CD14-positive monocyte (primary cell): ENCODE data around the gene TRDN. TPM values are rescaled to one million over a fixed set of nuclear protein-coding genes. Genes with fewer than 3 reads are reported as not detected.

Experiments used
- DNase-seq, 3 donors: peaks; one replicate each; pipeline ENCODE4 v3.0.0-alpha.2; 2011 to 2022
- H2AFZ ChIP-seq: 2 replicates; pipeline ENCODE4 v1.6.0; 2012; ENCODE audit warnings: mild to moderate bottlenecking, low read depth, low read length, inconsistent platforms; ENCODE audit not compliant: insufficient read depth, poor library complexity, severe bottlenecking
- H3K27ac ChIP-seq, 2 donors: 1 replicate in 1 of 2; 2 replicates in 1 of 2; pipeline ENCODE4 v1.5.1; 2012 to 2013; ENCODE audit warnings: low read length in 2 of 2, control low read depth in 1 of 2, inconsistent platforms in 1 of 2, low read depth in 1 of 2, mild to moderate bottlenecking in 1 of 2
- H3K27me3 ChIP-seq, 2 donors: one replicate each; pipeline versions ENCODE4 v1.6.0 to v1.6.1; 2011 to 2013; ENCODE audit warnings: low read length in 2 of 2; ENCODE audit not compliant: control insufficient read depth in 2 of 2, insufficient read depth in 2 of 2
- H3K36me3 ChIP-seq, 2 donors: replicated peaks in 1 of 2; 1 replicate in 1 of 2; 2 replicates in 1 of 2; pipeline versions ENCODE4 v1.5.1 to v1.6.1; 2012 to 2013; ENCODE audit warnings: low read length in 2 of 2, control low read depth in 1 of 2, inconsistent platforms in 1 of 2, mild to moderate bottlenecking in 1 of 2; ENCODE audit not compliant: insufficient read depth in 2 of 2, control insufficient read depth in 1 of 2
- H3K4me1 ChIP-seq, 2 donors: 1 replicate in 1 of 2; 2 replicates in 1 of 2; pipeline versions ENCODE4 v1.5.1 to v1.6.1; 2012 to 2013; ENCODE audit warnings: low read length in 2 of 2, control low read depth in 1 of 2, inconsistent platforms in 1 of 2, mild to moderate bottlenecking in 1 of 2, moderate library complexity in 1 of 2; ENCODE audit not compliant: insufficient read depth in 2 of 2, control insufficient read depth in 1 of 2
- H3K4me2 ChIP-seq: replicated peaks from 2 replicates; pipeline ENCODE3; 2012; ENCODE audit warnings: low read length, moderate library complexity, mild to moderate bottlenecking; ENCODE audit not compliant: poor library complexity, severe bottlenecking; ENCODE audit errors: extremely low read depth
- H3K4me3 ChIP-seq, 3 experiments: fragments of 200-600 bp in 1 of 3; sonication (generic) in 1 of 3; replicated peaks in 1 of 3; 1 replicate in 2 of 3; 2 replicates in 1 of 3; pipeline ENCODE4 v1.5.1; 2011 to 2013; ENCODE audit warnings: low read length in 3 of 3, mild to moderate bottlenecking in 3 of 3, control low read depth in 2 of 3, low read depth in 2 of 3, inconsistent platforms in 1 of 3, moderate library complexity in 1 of 3
- H3K79me2 ChIP-seq: 2 replicates; pipeline ENCODE4 v1.6.0; 2012; ENCODE audit warnings: mild to moderate bottlenecking, control low read depth, inconsistent platforms, low read length, moderate library complexity; ENCODE audit not compliant: insufficient read depth
- H3K9ac ChIP-seq: 2 replicates; pipeline ENCODE4 v1.6.0; 2017; ENCODE audit warnings: low read length, mild to moderate bottlenecking; ENCODE audit not compliant: insufficient read depth, poor library complexity, severe bottlenecking
- H3K9me3 ChIP-seq, 2 donors: replicated peaks in 1 of 2; 1 replicate in 1 of 2; 2 replicates in 1 of 2; pipeline versions ENCODE4 v1.5.1 to v1.6.1; 2012 to 2013; ENCODE audit warnings: low read length in 2 of 2, control low read depth in 1 of 2; ENCODE audit not compliant: control insufficient read depth in 1 of 2, insufficient read depth in 1 of 2
- H4K20me1 ChIP-seq: 2 replicates; pipeline ENCODE4 v1.6.0; 2012; ENCODE audit warnings: mild to moderate bottlenecking, low read length, control low read depth, moderate library complexity; ENCODE audit not compliant: insufficient read depth
- H3K27ac Mint-ChIP-seq, 7 donors: one replicate each; pipeline ENCODE4 v1.8.0; 2020; ENCODE audit warnings: mild to moderate bottlenecking in 7 of 7, mixed read lengths in 7 of 7, moderate library complexity in 6 of 7, inconsistent platforms in 2 of 7
- H3K27me3 Mint-ChIP-seq, 3 donors: one replicate each; pipeline ENCODE4 v1.8.0; 2021 to 2022; ENCODE audit warnings: low read depth in 3 of 3, mild to moderate bottlenecking in 3 of 3, mixed read lengths in 3 of 3, moderate library complexity in 3 of 3, inconsistent platforms in 1 of 3
- H3K36me3 Mint-ChIP-seq, 2 donors: one replicate each; pipeline ENCODE4 v1.8.0; 2020; ENCODE audit warnings: mixed read lengths in 2 of 2, inconsistent platforms in 1 of 2, mild to moderate bottlenecking in 1 of 2
- H3K4me1 Mint-ChIP-seq: one replicate; pipeline ENCODE4 v1.8.0; 2020; ENCODE audit warnings: mild to moderate bottlenecking, mixed read lengths
- H3K4me3 Mint-ChIP-seq, 2 donors: one replicate each; pipeline ENCODE4 v1.8.0; 2020; ENCODE audit warnings: mild to moderate bottlenecking in 2 of 2, mixed read lengths in 2 of 2, moderate library complexity in 1 of 2
- H3K9me3 Mint-ChIP-seq, 7 donors: one replicate each; pipeline ENCODE4 v1.8.0; 2020 to 2022; ENCODE audit warnings: mixed read lengths in 7 of 7, mild to moderate bottlenecking in 6 of 7, moderate library complexity in 6 of 7, inconsistent platforms in 2 of 7
- WGBS: methylation state at CpG from one replicate; pipeline ENCODE4 v1.1.5; 2013; ENCODE audit warnings: missing lambda C conversion rate; ENCODE audit not compliant: insufficient coverage; 5-methylcytosine and 5-hydroxymethylcytosine counted together
- intact Hi-C, 2 donors: fragments of 100-400 bp; cut with micrococcal nuclease; formaldehyde crosslinking; loops; one replicate each; pipeline versions ENCODE4 v1.15.0 to v1.15.1; 2023
- polyA plus RNA-seq, 3 donors: library from polyadenylated mRNA; depleted of rRNA in 1 of 3; unstranded in 2 of 3; stranded (reverse) in 1 of 3; fragments of 300-500 nt in 2 of 3; fragments of >200 nt in 1 of 3; fragmentation: Illumina TruSeq in 2 of 3; gene quantifications; 1 replicate in 2 of 3; 2 replicates in 1 of 3; pipeline ENCODE4 v1.2.3, GENCODE V29; 2012 to 2021
- TF ChIP-seq, protein P1 (sequence below): fragments of 200-600 bp; IDR thresholded peaks from one replicate; pipeline ENCODE4 v1.8.0; 2022; ENCODE audit warnings: antibody characterized with exemption, mild to moderate bottlenecking

The TRDN gene
- polyA plus RNA-seq, 3 donors, result not detected

DNA sequence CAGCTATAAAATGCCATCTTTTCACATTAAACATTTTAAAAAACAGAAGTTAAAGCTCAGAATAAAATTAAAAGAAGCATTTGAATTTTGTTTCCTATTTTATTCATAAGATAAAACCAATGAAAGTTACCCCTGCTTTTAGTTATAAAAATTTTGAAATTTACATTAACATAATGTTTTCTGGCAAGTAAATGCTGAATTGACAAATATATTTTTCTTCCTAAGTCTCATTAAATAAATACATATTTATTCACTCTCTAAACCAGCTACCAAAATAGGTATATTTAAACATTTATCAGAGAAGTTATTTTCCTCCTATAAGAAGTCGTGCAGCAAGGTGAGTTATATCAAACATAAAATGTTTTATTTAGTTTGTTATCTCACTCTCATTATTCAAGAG, 213.6 kb downstream of the TRDN start:
- intact Hi-C loops, result no loop called here
- Histone ChIP-seq H3K4me3 (no peak overlapping the region), H3K4me2 (no peak overlapping the region), H2AFZ (no peak overlapping the region), H3K9me3 (no peaks in the 10 kb centered on the region), H3K79me2 (no peaks in the 10 kb centered on the region), H3K27me3 (no peaks in the 10 kb centered on the region), H3K27ac (no peak overlapping the region), H3K36me3 (no peaks in the 10 kb centered on the region), H3K4me1 (no peaks in the 10 kb centered on the region), H4K20me1 (no peaks in the 10 kb centered on the region), H3K9ac (no peak overlapping the region)
- peaks cover 0 to 2% (median 0%) of the 10 kb centered on the region in 3 donors for H3K27me3 Mint-ChIP-seq
- no peaks in the 10 kb centered on the region for H3K9me3 Mint-ChIP-seq
- DNase-seq, result no peak
- no CpG with 5 or more reads among the region's 1 CpG for WGBS
- H3K36me3 Mint-ChIP-seq, result no peaks in the 10 kb centered on the region
- no peaks in the 10 kb centered on the region for H3K4me1 Mint-ChIP-seq
- no peak overlapping the region for H3K27ac Mint-ChIP-seq
- no peak overlapping the region for H3K4me3 Mint-ChIP-seq
- TF ChIP-seq, protein P1, sequence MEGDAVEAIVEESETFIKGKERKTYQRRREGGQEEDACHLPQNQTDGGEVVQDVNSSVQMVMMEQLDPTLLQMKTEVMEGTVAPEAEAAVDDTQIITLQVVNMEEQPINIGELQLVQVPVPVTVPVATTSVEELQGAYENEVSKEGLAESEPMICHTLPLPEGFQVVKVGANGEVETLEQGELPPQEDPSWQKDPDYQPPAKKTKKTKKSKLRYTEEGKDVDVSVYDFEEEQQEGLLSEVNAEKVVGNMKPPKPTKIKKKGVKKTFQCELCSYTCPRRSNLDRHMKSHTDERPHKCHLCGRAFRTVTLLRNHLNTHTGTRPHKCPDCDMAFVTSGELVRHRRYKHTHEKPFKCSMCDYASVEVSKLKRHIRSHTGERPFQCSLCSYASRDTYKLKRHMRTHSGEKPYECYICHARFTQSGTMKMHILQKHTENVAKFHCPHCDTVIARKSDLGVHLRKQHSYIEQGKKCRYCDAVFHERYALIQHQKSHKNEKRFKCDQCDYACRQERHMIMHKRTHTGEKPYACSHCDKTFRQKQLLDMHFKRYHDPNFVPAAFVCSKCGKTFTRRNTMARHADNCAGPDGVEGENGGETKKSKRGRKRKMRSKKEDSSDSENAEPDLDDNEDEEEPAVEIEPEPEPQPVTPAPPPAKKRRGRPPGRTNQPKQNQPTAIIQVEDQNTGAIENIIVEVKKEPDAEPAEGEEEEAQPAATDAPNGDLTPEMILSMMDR, result no peak

DNA sequence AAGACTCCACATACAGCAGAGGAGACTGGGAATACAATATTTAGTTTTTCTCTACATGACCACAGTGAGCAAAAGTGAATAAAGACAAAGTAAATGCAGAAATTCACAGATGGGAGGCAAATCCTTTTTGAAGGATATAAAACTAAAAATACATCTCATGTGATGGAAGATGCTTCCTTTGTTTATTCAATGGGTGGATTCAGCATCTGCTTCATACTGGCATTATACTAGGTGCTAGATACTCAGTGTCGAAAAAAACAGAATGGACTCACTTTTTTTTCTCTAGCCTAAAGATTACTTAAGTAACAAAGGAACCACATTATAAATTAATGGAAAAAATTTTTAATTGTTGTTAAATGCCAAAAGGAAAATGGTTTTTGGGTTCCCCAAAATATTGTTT, 216.2 kb downstream of the TRDN start:
- Histone ChIP-seq H3K79me2 (no peaks in the 10 kb centered on the region), H4K20me1 (no peaks in the 10 kb centered on the region), H3K4me3 (no peak overlapping the region), H3K9me3 (no peaks in the 10 kb centered on the region), H2AFZ (no peak overlapping the region), H3K4me2 (no peak overlapping the region), H3K27me3 (no peaks in the 10 kb centered on the region), H3K27ac (no peak overlapping the region), H3K4me1 (no peaks in the 10 kb centered on the region), H3K36me3 (no peaks in the 10 kb centered on the region), H3K9ac (no peak overlapping the region)
- TF ChIP-seq, protein P1, result no peak
- Mint-ChIP-seq H3K27ac (no peak overlapping the region), H3K9me3 (no peaks in the 10 kb centered on the region), H3K4me1 (no peaks in the 10 kb centered on the region), H3K27me3 (peaks cover 0 to 2% (median 0%) of the 10 kb centered on the region in 3 donors), H3K36me3 (no peaks in the 10 kb centered on the region), H3K4me3 (no peak overlapping the region)
- intact Hi-C loops, result no loop called here
- WGBS, result no CpG with 5 or more reads among the region's 1 CpG
- no peak for DNase-seq
